Measurements from ENCODE around the gene AP1S2.
"Not testable (repeated sequence)": the region's sequence is repeated elsewhere in the genome, so short reads cannot be mapped to it uniquely, and the experiment has no call there.

The AP1S2 gene

GRCh38 chrX:15841853-15842516 is 12.6 kb downstream of the AP1S2 start:
- H3K27ac ChIP-seq = no peak overlapping the region
- DNase-seq (ENCODE audit: low spot score) = no peak
- no peak for TF ChIP-seq CTCF (IDR thresholded peaks at IDR 0.05)
- H3K4me3 ChIP-seq = no peak overlapping the region

GRCh38 chrX:15838017-15838416 is 16.6 kb downstream of the AP1S2 start:
- no peak for TF ChIP-seq CTCF (IDR thresholded peaks at IDR 0.05)
- Histone ChIP-seq H3K27ac (no peak overlapping the region), H3K4me3 (no peak overlapping the region)
- DNase-seq (ENCODE audit: low spot score) = no peak

- Histone ChIP-seq H3K4me3 (no peak overlapping the region), H3K27ac (no peak overlapping the region)
- TF ChIP-seq CTCF (IDR thresholded peaks at IDR 0.05) = no peak
- no peak for DNase-seq (ENCODE audit: low spot score)
These were observed 19.6 kb downstream of the AP1S2 start for GRCh38 chrX:15834827-15835595.

GRCh38 chrX:15834053-15834452 is 20.6 kb downstream of the AP1S2 start:
- TF ChIP-seq CTCF (IDR thresholded peaks at IDR 0.05) = no peak
- Histone ChIP-seq H3K4me3 (no peak overlapping the region), H3K27ac (no peak overlapping the region)
- no peak for DNase-seq (ENCODE audit: low spot score)

- DNase-seq (ENCODE audit: low spot score); H3K4me3 ChIP-seq; H3K27ac ChIP-seq: not testable (repeated sequence)
These were observed 23.3 kb downstream of the AP1S2 start for GRCh38 chrX:15831347-15831746.

- H3K27ac ChIP-seq = no peak overlapping the region
- TF ChIP-seq CTCF (IDR thresholded peaks at IDR 0.05) = no peak
- H3K4me3 ChIP-seq = no peak overlapping the region
- DNase-seq (ENCODE audit: low spot score) = no peak
These were observed 25.4 kb downstream of the AP1S2 start for GRCh38 chrX:15829217-15829616.

GRCh38 chrX:15825936-15826335 is 28.7 kb downstream of the AP1S2 start:
- Histone ChIP-seq H3K4me3 (no peak overlapping the region), H3K27ac (no peak overlapping the region)
- no peak for TF ChIP-seq CTCF (IDR thresholded peaks at IDR 0.05)
- DNase-seq (ENCODE audit: low spot score) = no peak
